ENCODE data around the gene ACTL6B.

ACTL6B gene

GRCh38 chr7:100620239-100620638, 36.0 kb downstream of the ACTL6B start:
- Mint-ChIP-seq H3K27ac (no peak overlapping the region), H3K9me3 (no peaks in the 10 kb centered on the region), H3K4me3 (no peak overlapping the region), H3K27me3 (no peaks in the 10 kb centered on the region), H3K4me1 (ENCODE audit: low read depth in 2 of 2) (peaks cover 0 to 2% of the 10 kb centered on the region in 2 donors), H3K36me3 (ENCODE audit: insufficient read depth) (peaks cover 12% of the 10 kb centered on the region)
- DNase-seq (no peak), ATAC-seq (replicated peaks) (no peak)

GRCh38 chr7:100614308-100614861, 41.9 kb downstream of the ACTL6B start:
- no peak overlapping the region for H3K4me3 Mint-ChIP-seq
- H3K4me1 Mint-ChIP-seq (ENCODE audit: low read depth in 2 of 2): peaks cover 17 to 22% of the 10 kb centered on the region in 2 donors
- no peaks in the 10 kb centered on the region for H3K27me3 Mint-ChIP-seq
- H3K36me3 Mint-ChIP-seq (ENCODE audit: insufficient read depth): peaks cover 25% of the 10 kb centered on the region
- no peaks in the 10 kb centered on the region for H3K9me3 Mint-ChIP-seq
- H3K27ac Mint-ChIP-seq: peak overlapping the region in 1 of 2 donors; percentile 46
- DNase-seq: no peak
- no peak for ATAC-seq (replicated peaks)

- Mint-ChIP-seq H3K27ac (peak overlapping the region in 1 of 2 donors; percentile 46), H3K36me3 (ENCODE audit: insufficient read depth) (peaks cover 20% of the 10 kb centered on the region), H3K4me1 (ENCODE audit: low read depth in 2 of 2) (peaks cover 17 to 22% of the 10 kb centered on the region in 2 donors), H3K9me3 (no peaks in the 10 kb centered on the region), H3K27me3 (no peaks in the 10 kb centered on the region), H3K4me3 (peak overlapping the region; percentile 98)
- ATAC-seq (replicated peaks) (no peak), DNase-seq (no peak)
Observed at GRCh38 chr7:100613412-100614175, 42.7 kb downstream of the ACTL6B start.

- ATAC-seq (replicated peaks): no peak
- peak overlapping the region; percentile 98 for H3K4me3 Mint-ChIP-seq
- peak in 1 of 3 experiments; percentile 12 for DNase-seq
- no peaks in the 10 kb centered on the region for H3K27me3 Mint-ChIP-seq
- peak overlapping the region; percentile 99 for H3K27ac Mint-ChIP-seq
- peaks cover 17 to 22% of the 10 kb centered on the region in 2 donors for H3K4me1 Mint-ChIP-seq (ENCODE audit: low read depth in 2 of 2)
- H3K9me3 Mint-ChIP-seq: no peaks in the 10 kb centered on the region
- H3K36me3 Mint-ChIP-seq (ENCODE audit: insufficient read depth): peaks cover 18% of the 10 kb centered on the region
Observed at GRCh38 chr7:100612730-100613390, 43.4 kb downstream of the ACTL6B start.

GRCh38 chr7:100611983-100612729, 44.1 kb downstream of the ACTL6B start, which contains the start of gene MOSPD3:
Gene MOSPD3 (plus strand): TSS chr7:100612540. CDS start chr7:100612792, 252 bp downstream.
- peak; percentile 97 to 98 (median 97) for DNase-seq
- Mint-ChIP-seq H3K36me3 (ENCODE audit: insufficient read depth) (peaks cover 18% of the 10 kb centered on the region), H3K4me1 (ENCODE audit: low read depth in 2 of 2) (peaks cover 17 to 22% of the 10 kb centered on the region in 2 donors), H3K4me3 (peak within 1 kb of the TSS; percentile 98), H3K9me3 (no peaks in the 10 kb centered on the region), H3K27me3 (no peaks in the 10 kb centered on the region), H3K27ac (peak within 1 kb of the TSS; percentile 99)
- ATAC-seq (replicated peaks): peak; percentile 87

GRCh38 chr7:100609958-100610357, 46.3 kb downstream of the ACTL6B start:
- Mint-ChIP-seq H3K4me1 (ENCODE audit: low read depth in 2 of 2) (peaks cover 25 to 29% of the 10 kb centered on the region in 2 donors), H3K27me3 (no peaks in the 10 kb centered on the region), H3K4me3 (peak overlapping the region in 1 of 2 donors; percentile 98), H3K36me3 (ENCODE audit: insufficient read depth) (peaks cover 20% of the 10 kb centered on the region), H3K9me3 (no peaks in the 10 kb centered on the region), H3K27ac (no peak overlapping the region)
- ATAC-seq (replicated peaks): no peak
- no peak for DNase-seq

GRCh38 chr7:100607111-100607510, 49.1 kb downstream of the ACTL6B start:
- peak overlapping the region in 1 of 2 donors; percentile 49 for H3K27ac Mint-ChIP-seq
- H3K4me3 Mint-ChIP-seq: peak overlapping the region in 1 of 2 donors; percentile 3
- no peaks in the 10 kb centered on the region for H3K9me3 Mint-ChIP-seq
- DNase-seq (no peak), ATAC-seq (replicated peaks) (no peak)
- H3K27me3 Mint-ChIP-seq: no peaks in the 10 kb centered on the region
- H3K4me1 Mint-ChIP-seq (ENCODE audit: low read depth in 2 of 2): peaks cover 16 to 19% of the 10 kb centered on the region in 2 donors
- H3K36me3 Mint-ChIP-seq (ENCODE audit: insufficient read depth): peaks cover 17% of the 10 kb centered on the region

GRCh38 chr7:100606313-100606712, 49.9 kb downstream of the ACTL6B start:
- Mint-ChIP-seq H3K27ac (no peak overlapping the region), H3K27me3 (no peaks in the 10 kb centered on the region), H3K4me3 (peak overlapping the region in 1 of 2 donors; percentile 88), H3K36me3 (ENCODE audit: insufficient read depth) (peaks cover 12% of the 10 kb centered on the region), H3K9me3 (no peaks in the 10 kb centered on the region), H3K4me1 (ENCODE audit: low read depth in 2 of 2) (peaks cover 15 to 16% of the 10 kb centered on the region in 2 donors)
- DNase-seq (no peak), ATAC-seq (replicated peaks) (no peak)

- Mint-ChIP-seq H3K27ac (peak overlapping the region; percentile 62 to 80), H3K27me3 (no peaks in the 10 kb centered on the region), H3K36me3 (ENCODE audit: insufficient read depth) (peaks cover 9% of the 10 kb centered on the region), H3K4me3 (peak overlapping the region; percentile 87 to 88), H3K9me3 (no peaks in the 10 kb centered on the region), H3K4me1 (ENCODE audit: low read depth in 2 of 2) (peaks cover 15 to 18% of the 10 kb centered on the region in 2 donors)
- peak; percentile 15 for ATAC-seq (replicated peaks)
- DNase-seq: peak in 1 of 3 experiments; percentile 22
Observed at GRCh38 chr7:100604976-100605911, 51.0 kb downstream of the ACTL6B start.

- Mint-ChIP-seq H3K36me3 (ENCODE audit: insufficient read depth) (peaks cover 9% of the 10 kb centered on the region), H3K27ac (peak overlapping the region; percentile 88 to 92), H3K4me1 (ENCODE audit: low read depth in 2 of 2) (peaks cover 15 to 19% of the 10 kb centered on the region in 2 donors), H3K9me3 (no peaks in the 10 kb centered on the region), H3K27me3 (no peaks in the 10 kb centered on the region), H3K4me3 (peak overlapping the region; percentile 87 to 88)
- peak; percentile 70 to 80 (median 79) for DNase-seq
- peak; percentile 79 for ATAC-seq (replicated peaks)
Observed at GRCh38 chr7:100604028-100604975, 51.9 kb downstream of the ACTL6B start.

- no peak for DNase-seq
- ATAC-seq (replicated peaks): peak; percentile 3
- no peaks in the 10 kb centered on the region for H3K27me3 Mint-ChIP-seq
- no peaks in the 10 kb centered on the region for H3K9me3 Mint-ChIP-seq
- H3K4me3 Mint-ChIP-seq: peak overlapping the region; percentile 87 to 88
- H3K36me3 Mint-ChIP-seq (ENCODE audit: insufficient read depth): peaks cover 9% of the 10 kb centered on the region
- peaks cover 15 to 19% of the 10 kb centered on the region in 2 donors for H3K4me1 Mint-ChIP-seq (ENCODE audit: low read depth in 2 of 2)
- peak overlapping the region; percentile 88 to 92 for H3K27ac Mint-ChIP-seq
Observed at GRCh38 chr7:100603726-100604027, 52.6 kb downstream of the ACTL6B start.

Measured in effector memory CD8-positive, alpha-beta T cell (primary cell).